ENCODE data around the gene KIF1A. TPM values are rescaled to one million over a fixed set of nuclear protein-coding genes. Genes with fewer than 3 reads are reported as not detected.

Gene KIF1A
- total RNA-seq, 1 donor from 2014 or later, result 52.2 TPM

DNA sequence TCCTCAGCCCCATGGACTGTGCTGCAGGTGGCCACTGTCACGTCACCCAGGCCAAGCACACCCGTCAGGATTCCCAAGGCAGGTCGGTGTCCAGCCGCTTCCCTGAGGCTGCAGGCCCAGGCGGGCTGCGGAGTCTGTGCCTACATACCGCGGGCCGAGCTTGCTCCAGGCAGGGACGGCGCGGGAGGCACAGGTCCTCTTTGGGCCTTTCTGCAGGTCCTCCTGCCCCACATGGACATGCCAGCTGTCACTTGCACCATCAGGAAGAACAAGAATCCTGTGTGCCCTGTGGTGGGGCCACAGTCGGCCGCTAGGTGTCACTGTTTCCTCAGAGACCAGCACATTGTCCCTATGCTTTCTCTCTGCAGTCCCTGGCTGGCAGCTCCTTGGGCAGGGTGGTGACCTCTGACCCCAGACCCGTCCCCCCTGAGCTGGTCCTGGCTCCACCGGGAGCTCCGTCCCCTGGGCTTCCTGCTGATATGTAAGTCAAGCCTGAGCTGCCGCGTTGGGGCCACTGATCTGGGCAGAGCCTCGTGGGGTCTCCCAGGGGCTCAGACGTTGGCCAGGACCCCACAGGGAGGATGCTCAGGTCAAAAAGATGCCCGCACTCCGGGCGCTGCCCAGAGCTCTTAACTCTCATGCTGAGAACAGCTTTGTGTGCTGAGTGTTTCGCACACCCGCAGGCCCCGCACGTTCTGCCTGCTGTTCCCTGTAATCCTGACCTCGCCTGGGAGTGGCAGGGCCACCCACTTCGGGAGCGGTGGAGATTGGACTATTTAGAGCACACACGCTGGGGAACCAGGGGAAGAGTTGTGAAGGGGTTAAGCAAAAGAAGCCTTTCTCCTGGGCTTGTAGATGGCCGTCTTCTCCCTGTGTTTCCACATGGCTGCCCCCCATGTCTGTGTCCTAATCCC, 31.3 kb upstream of the KIF1A start:
- peaks cover 11% of the 10 kb centered on the region for H3K36me3 Mint-ChIP-seq (ENCODE audit: low read depth, unreplicated experiment)
- no peaks in the 10 kb centered on the region for H3K4me1 Mint-ChIP-seq (ENCODE audit: unreplicated experiment)
- no peak overlapping the region for H3K4me3 Mint-ChIP-seq (ENCODE audit: unreplicated experiment)
- peak; percentile 93 for DNase-seq (ENCODE audit: low spot score)
- peaks cover 16% of the 10 kb centered on the region for H3K27me3 Mint-ChIP-seq (ENCODE audit: unreplicated experiment)
- H3K27ac Mint-ChIP-seq (ENCODE audit: unreplicated experiment), result no peak overlapping the region
- TF ChIP-seq, protein P1, sequence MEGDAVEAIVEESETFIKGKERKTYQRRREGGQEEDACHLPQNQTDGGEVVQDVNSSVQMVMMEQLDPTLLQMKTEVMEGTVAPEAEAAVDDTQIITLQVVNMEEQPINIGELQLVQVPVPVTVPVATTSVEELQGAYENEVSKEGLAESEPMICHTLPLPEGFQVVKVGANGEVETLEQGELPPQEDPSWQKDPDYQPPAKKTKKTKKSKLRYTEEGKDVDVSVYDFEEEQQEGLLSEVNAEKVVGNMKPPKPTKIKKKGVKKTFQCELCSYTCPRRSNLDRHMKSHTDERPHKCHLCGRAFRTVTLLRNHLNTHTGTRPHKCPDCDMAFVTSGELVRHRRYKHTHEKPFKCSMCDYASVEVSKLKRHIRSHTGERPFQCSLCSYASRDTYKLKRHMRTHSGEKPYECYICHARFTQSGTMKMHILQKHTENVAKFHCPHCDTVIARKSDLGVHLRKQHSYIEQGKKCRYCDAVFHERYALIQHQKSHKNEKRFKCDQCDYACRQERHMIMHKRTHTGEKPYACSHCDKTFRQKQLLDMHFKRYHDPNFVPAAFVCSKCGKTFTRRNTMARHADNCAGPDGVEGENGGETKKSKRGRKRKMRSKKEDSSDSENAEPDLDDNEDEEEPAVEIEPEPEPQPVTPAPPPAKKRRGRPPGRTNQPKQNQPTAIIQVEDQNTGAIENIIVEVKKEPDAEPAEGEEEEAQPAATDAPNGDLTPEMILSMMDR (IDR thresholded peaks at IDR 0.05; ENCODE audit: unreplicated experiment), result peak; percentile 91
- H3K9me3 Mint-ChIP-seq (ENCODE audit: unreplicated experiment), result peaks cover 5% of the 10 kb centered on the region

DNA sequence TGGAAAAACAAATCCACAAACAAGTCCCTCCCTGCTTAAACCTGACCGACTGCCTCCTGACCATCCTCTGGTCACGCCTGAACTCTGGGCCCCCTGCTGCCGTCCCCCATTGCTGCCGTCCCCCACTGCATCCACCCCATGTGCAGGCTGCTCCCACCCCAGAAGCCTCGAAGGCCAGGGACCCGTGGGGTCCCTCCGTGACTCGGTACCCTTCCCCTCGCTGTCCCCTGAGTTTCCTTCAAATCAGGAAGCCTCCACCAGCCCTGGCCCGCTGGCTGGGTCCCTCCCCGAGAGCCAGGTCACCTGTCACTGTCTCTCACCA, 30.7 kb upstream of the KIF1A start:
- Mint-ChIP-seq H3K4me1 (ENCODE audit: unreplicated experiment) (no peaks in the 10 kb centered on the region), H3K4me3 (ENCODE audit: unreplicated experiment) (no peak overlapping the region), H3K27ac (ENCODE audit: unreplicated experiment) (no peak overlapping the region), H3K9me3 (ENCODE audit: unreplicated experiment) (peaks cover 5% of the 10 kb centered on the region), H3K36me3 (ENCODE audit: low read depth, unreplicated experiment) (peaks cover 11% of the 10 kb centered on the region), H3K27me3 (ENCODE audit: unreplicated experiment) (peaks cover 16% of the 10 kb centered on the region)
- no peak for DNase-seq (ENCODE audit: low spot score)
- TF ChIP-seq, protein P1 (IDR thresholded peaks at IDR 0.05; ENCODE audit: unreplicated experiment), result no peak

DNA sequence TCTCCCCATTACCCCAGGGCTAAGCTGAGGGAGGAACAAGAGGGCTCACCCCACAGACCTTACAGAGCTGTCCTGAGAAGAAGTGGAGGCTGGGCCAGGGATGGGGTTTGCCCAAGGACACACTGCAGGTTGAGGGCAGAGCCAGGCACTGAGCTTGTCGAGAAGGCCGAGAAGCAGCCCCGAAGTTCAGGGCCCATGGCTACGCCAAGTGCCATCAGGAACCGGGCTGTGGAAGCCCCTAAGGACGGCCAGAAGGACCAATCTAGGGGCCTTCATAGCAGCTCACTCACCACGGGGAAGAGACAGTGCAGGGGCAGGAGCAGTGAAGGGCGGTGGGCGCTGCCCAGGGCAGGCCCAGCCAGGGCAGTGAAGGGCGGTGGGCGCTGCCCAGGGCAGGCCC, 30.0 kb upstream of the KIF1A start:
- Mint-ChIP-seq H3K9me3 (ENCODE audit: unreplicated experiment) (peaks cover 5% of the 10 kb centered on the region), H3K27me3 (ENCODE audit: unreplicated experiment) (peaks cover 18% of the 10 kb centered on the region), H3K4me3 (ENCODE audit: unreplicated experiment) (no peak overlapping the region), H3K36me3 (ENCODE audit: low read depth, unreplicated experiment) (peaks cover 14% of the 10 kb centered on the region), H3K27ac (ENCODE audit: unreplicated experiment) (no peak overlapping the region), H3K4me1 (ENCODE audit: unreplicated experiment) (no peaks in the 10 kb centered on the region)
- DNase-seq (ENCODE audit: low spot score), result no peak
- TF ChIP-seq, protein P1 (IDR thresholded peaks at IDR 0.05; ENCODE audit: unreplicated experiment), result no peak

DNA sequence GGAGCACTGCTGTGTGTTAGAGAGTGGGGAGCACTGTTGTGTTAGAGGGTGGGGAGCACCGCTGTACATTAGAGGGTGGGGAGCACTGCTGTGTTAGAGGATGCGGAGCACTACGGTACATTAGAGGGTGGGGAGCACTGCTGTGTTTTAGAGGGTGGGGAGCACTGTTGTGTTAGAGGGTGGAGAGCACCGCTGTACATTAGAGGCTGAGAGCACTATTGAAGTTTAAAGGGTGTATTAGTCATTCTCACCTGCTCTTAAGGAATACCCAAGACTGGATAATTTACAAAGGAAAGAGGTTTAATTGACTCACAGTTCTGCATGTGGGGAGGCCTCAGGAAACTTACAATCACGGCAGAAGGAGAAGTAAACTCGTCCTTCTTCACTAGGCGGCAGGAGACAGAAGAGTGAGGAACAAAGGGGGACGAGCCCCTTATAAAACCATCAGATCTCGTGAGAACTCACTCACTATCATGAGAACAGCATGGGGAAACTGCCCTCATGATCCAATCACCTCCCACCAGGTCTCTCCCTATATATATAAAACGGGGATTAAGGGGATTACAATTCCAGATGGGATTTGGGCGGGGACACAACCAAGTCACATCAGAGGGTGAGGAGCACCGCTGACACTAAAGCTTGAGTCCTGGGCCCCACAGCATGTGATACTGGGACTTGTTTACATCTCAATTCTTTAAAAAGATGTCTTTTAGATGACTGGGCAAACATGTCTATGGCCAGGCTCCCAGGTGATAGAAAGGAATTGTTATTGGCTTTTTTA, 29.1 kb upstream of the KIF1A start:
- H3K27me3 Mint-ChIP-seq (ENCODE audit: unreplicated experiment), result peaks cover 19% of the 10 kb centered on the region
- H3K27ac Mint-ChIP-seq (ENCODE audit: unreplicated experiment), result no peak overlapping the region
- H3K4me1 Mint-ChIP-seq (ENCODE audit: unreplicated experiment), result no peaks in the 10 kb centered on the region
- H3K9me3 Mint-ChIP-seq (ENCODE audit: unreplicated experiment), result peaks cover 2% of the 10 kb centered on the region
- DNase-seq (ENCODE audit: low spot score), result no peak
- H3K4me3 Mint-ChIP-seq (ENCODE audit: unreplicated experiment), result no peak overlapping the region
- TF ChIP-seq, protein P1 (IDR thresholded peaks at IDR 0.05; ENCODE audit: unreplicated experiment), result no peak
- peaks cover 12% of the 10 kb centered on the region for H3K36me3 Mint-ChIP-seq (ENCODE audit: low read depth, unreplicated experiment)

DNA sequence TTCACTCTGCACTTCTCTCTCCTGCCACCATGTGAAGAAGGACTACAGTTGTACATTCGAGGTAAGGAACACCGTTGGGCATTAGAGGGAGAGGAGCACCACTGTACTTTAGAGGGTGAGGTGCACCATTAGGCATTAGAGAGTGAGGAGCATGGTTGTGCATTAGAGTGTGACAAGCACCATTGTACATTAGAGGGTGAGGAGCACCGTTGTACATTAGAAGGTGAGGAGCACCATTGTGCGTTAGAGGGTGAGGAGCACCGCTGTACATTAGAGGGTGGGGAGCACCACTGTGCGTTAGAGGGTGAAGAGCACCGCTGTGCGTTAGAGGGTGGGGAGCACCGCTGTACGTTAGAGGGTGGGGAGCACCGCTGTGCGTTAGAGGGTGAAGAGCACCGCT, 27.8 kb upstream of the KIF1A start:
- no peak for DNase-seq (ENCODE audit: low spot score)
- Mint-ChIP-seq H3K36me3 (ENCODE audit: low read depth, unreplicated experiment) (peaks cover 7% of the 10 kb centered on the region), H3K4me3 (ENCODE audit: unreplicated experiment) (no peak overlapping the region), H3K27me3 (ENCODE audit: unreplicated experiment) (peaks cover 19% of the 10 kb centered on the region), H3K4me1 (ENCODE audit: unreplicated experiment) (no peaks in the 10 kb centered on the region), H3K27ac (ENCODE audit: unreplicated experiment) (no peak overlapping the region), H3K9me3 (ENCODE audit: unreplicated experiment) (no peaks in the 10 kb centered on the region)
- TF ChIP-seq, protein P1 (IDR thresholded peaks at IDR 0.05; ENCODE audit: unreplicated experiment), result no peak

Measured in endothelial cell (in vitro differentiated cells).